Measurements from ENCODE around the gene KIF27. TPM values are rescaled to one million over a fixed set of nuclear protein-coding genes. Genes with fewer than 3 reads are reported as not detected.
"Not testable (repeated sequence)": the region's sequence is repeated elsewhere in the genome, so short reads cannot be mapped to it uniquely, and the experiment has no call there.

The KIF27 gene
- total RNA-seq, 6 experiments from 2014 or later: 0.99 to 2.0 (median 1.2) TPM

- peaks cover 28% of the 10 kb centered on the region for H3K4me1 Mint-ChIP-seq (ENCODE audit: low read depth)
- H3K36me3 Mint-ChIP-seq (ENCODE audit: low read depth): no peaks in the 10 kb centered on the region
- peak overlapping the region; percentile 71; the same call in 1 of the 2 replicates for H3K27ac Mint-ChIP-seq
- H3K27me3 Mint-ChIP-seq (ENCODE audit: insufficient read depth): peaks cover 4% of the 10 kb centered on the region
- TF ChIP-seq CTCF (IDR thresholded peaks at IDR 0.05): no peak
- H3K4me3 Mint-ChIP-seq: peak overlapping the region; percentile 84; the same call in 1 of the 2 replicates
- no peak for DNase-seq
- no peaks in the 10 kb centered on the region for H3K9me3 Mint-ChIP-seq
Observed at GRCh38 chr9:83957248-83957513, 35.9 kb upstream of the KIF27 start.

DNA sequence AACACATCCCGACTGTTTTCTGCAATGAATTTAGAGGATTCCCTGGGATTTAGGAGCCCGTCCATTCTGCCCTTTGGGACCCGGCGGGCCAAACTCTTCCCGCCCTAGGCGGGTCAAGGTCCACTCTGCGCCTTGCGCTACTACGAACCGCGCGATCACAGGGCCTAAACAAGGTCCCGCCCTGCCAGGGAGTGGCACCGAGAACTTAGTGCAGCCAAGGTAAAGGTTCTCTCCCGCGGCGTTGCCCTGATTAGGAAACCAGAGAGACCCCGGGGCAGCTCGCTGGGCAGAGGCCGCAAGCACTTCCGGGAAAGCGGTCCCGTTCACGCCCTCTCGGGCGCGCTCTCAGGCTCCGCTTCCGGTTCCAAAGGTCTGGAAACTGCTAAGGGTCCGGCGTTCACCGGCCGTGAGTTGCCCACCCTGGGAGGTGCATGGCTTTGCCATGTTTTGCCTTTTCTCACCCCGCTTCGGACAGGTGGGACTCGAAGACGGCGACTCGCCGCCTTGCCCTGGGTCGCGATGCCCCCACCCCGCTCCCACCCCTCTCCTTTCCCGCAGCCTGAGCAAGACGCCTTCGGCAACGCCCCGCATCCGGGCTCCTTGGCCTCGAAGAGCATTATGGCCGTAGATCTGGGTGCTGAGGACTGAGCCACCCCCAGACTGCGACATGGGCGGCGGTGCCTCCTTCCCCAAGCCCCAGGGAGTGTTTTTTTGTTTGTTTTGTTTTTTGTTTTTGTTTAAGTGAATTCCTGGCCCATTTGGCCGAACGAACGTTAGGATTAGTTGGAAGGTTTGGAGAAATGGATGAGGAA lies 35.4 kb upstream of the KIF27 start:
- Mint-ChIP-seq H3K4me1 (ENCODE audit: low read depth) (peaks cover 23% of the 10 kb centered on the region), H3K4me3 (peak overlapping the region; percentile 84), H3K9me3 (no peaks in the 10 kb centered on the region), H3K27me3 (ENCODE audit: insufficient read depth) (peaks cover 4% of the 10 kb centered on the region), H3K27ac (peak overlapping the region; percentile 71; the same call in 1 of the 2 replicates), H3K36me3 (ENCODE audit: low read depth) (no peaks in the 10 kb centered on the region)
- DNase-seq: no peak
- TF ChIP-seq CTCF (IDR thresholded peaks at IDR 0.05): no peak

DNA sequence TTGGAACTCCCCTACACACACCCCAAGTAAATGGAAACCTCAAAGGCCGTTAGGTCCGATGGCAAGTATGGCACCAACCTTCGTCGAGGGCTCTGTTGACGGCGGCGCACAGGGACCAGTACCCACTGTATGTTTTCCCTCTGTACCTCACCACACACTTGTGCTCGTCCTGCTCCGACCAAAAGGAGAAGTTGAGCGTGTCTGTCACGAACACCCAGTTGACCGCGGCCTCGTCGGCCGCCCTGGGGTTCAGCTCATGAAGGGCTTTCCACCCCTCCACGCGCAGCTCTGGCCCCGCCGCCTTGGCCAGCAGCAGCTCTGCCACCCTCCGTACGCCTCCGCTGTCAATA lies 34.8 kb upstream of the KIF27 start:
- H3K36me3 Mint-ChIP-seq (ENCODE audit: low read depth): no peaks in the 10 kb centered on the region
- H3K27me3 Mint-ChIP-seq (ENCODE audit: insufficient read depth): peaks cover 4% of the 10 kb centered on the region
- no peak for TF ChIP-seq CTCF (IDR thresholded peaks at IDR 0.05)
- H3K4me3 Mint-ChIP-seq: peak overlapping the region; percentile 84; the same call in 1 of the 2 replicates
- DNase-seq: no peak
- H3K4me1 Mint-ChIP-seq (ENCODE audit: low read depth): peaks cover 23% of the 10 kb centered on the region
- no peaks in the 10 kb centered on the region for H3K9me3 Mint-ChIP-seq
- H3K27ac Mint-ChIP-seq: peak overlapping the region; percentile 71; the same call in 1 of the 2 replicates

- not testable (repeated sequence) for DNase-seq; H3K9me3 Mint-ChIP-seq; H3K27me3 Mint-ChIP-seq (ENCODE audit: insufficient read depth); H3K27ac Mint-ChIP-seq; H3K4me1 Mint-ChIP-seq (ENCODE audit: low read depth); H3K36me3 Mint-ChIP-seq (ENCODE audit: low read depth); H3K4me3 Mint-ChIP-seq
Observed at GRCh38 chr9:83948096-83948495, 26.9 kb upstream of the KIF27 start.

DNA sequence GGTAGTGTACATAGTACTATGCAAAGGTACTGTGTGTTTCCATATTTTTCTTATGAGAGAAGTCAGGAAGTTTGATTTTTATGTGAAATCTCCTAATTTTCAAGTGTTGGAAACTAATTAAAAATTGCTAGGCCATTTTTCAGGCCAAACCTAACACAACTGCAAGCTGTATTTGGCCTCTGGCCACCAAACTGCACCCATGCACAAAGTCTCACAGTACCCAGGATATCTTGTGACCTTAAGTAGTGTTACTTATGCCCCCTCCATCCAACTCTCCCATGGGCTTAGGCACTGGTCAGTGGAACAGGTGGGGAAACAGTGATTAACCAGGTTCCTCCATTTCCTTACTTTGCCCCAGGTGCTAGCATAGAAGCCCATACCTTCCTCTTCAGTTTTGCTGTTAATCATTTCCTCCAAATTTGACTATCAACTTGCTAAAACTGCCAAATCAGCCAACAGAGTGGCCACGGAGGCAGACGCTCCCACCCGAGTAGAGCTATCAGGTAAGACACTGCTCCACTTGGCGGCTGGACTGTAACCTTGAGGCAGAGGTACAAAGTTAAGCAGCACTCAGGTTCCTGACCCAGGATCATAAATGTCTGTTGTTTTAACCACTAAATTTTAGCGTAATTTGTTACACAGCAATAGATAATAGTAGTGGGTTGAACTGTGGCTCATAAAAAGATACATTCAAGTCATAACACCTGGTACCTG lies 19.5 kb upstream of the KIF27 start:
- DNase-seq: no peak
- Mint-ChIP-seq H3K36me3 (ENCODE audit: low read depth) (no peaks in the 10 kb centered on the region), H3K4me1 (ENCODE audit: low read depth) (peaks cover 12% of the 10 kb centered on the region), H3K9me3 (no peaks in the 10 kb centered on the region), H3K27me3 (ENCODE audit: insufficient read depth) (peaks cover 3% of the 10 kb centered on the region; the same call in 1 of the 2 replicates), H3K27ac (no peak overlapping the region), H3K4me3 (no peak overlapping the region)
- no peak for TF ChIP-seq CTCF (IDR thresholded peaks at IDR 0.05)

DNA sequence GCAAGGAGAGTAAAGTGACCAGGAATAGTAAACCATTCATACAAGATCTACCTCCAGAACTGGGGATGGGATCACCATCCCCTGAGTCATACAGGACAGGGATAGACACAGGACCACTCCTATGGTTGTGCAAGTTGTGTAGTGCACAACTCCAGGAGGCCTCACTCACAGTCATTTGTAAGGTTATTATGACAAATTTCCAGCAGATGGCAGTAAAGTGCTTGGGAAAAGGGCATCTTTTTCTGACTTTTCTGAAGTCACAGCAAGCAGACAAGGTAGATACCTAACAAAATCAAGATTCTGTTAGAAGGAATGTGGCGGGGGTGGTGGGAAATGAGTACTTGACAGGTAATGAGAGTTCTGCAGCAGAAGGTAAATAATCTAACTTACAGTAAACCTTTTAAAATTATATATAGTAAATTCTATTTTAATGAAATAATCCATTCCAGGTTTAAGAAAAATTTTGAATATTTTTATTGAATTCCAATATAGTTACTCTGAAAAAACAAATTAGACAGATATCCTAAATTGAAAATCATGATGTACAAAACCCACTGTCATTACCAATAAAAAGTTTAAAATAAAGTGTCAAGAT lies 16.7 kb upstream of the KIF27 start:
- DNase-seq: peak; percentile 60
- TF ChIP-seq CTCF (IDR thresholded peaks at IDR 0.05): peak; percentile 88
- Mint-ChIP-seq H3K4me3 (no peak overlapping the region), H3K27me3 (ENCODE audit: insufficient read depth) (peaks cover 2% of the 10 kb centered on the region; the same call in 1 of the 2 replicates), H3K4me1 (ENCODE audit: low read depth) (peaks cover 34% of the 10 kb centered on the region), H3K27ac (no peak overlapping the region), H3K9me3 (no peaks in the 10 kb centered on the region), H3K36me3 (ENCODE audit: low read depth) (no peaks in the 10 kb centered on the region)

Data from HFFc6 (cell line).